ENCODE data around the gene FAM47E. TPM values are rescaled to one million over a fixed set of nuclear protein-coding genes. Genes with fewer than 3 reads are reported as not detected.

Gene FAM47E
- total and polyA plus RNA-seq, 2 donors (not counting 3 experiments of a cell fraction or from before 2014, with no cell fraction given): 0.11 TPM; not detected in 1

GRCh38 chr4:76296286-76296820 is 44.8 kb downstream of the FAM47E start:
- no peaks in the 10 kb centered on the region for H3K4me1 ChIP-seq (ENCODE audit: control insufficient read depth, extremely low read depth, insufficient read depth, low read length)
- dilution Hi-C loops (cut with MboI; ENCODE audit: extremely low pct_ligation_motif_present, low sequenced_read_pairs): no loop called here
- CTCF ChIA-PET: interaction anchor here (1.2 kb wide), 1 partner anchor 9 kb away, joined by 4 read pairs; no protein-coding TSS in a partner anchor
- H3K4me2 ChIP-seq (ENCODE audit: insufficient read depth, low read length): no peak overlapping the region
- H3K79me2 ChIP-seq (ENCODE audit: control insufficient read depth, insufficient read depth, low read length): no peaks in the 10 kb centered on the region
- POLR2A ChIA-PET: no interaction called here
- TF ChIP-seq MAX (IDR thresholded peaks at IDR 0.05; ENCODE audit: insufficient read depth, insufficient read length): no peak
- TF ChIP-seq POLR2A (IDR thresholded peaks at IDR 0.05; ENCODE audit: low read depth, low read length): no peak
- TF ChIP-seq JUN (IDR thresholded peaks at IDR 0.05; ENCODE audit: borderline replicate concordance, insufficient read depth, insufficient read length, low read depth): no peak
- no peak for TF ChIP-seq FOS (IDR thresholded peaks at IDR 0.05; ENCODE audit: borderline replicate concordance, insufficient read depth, low read length)
- TF ChIP-seq POLR2AphosphoS5 (IDR thresholded peaks at IDR 0.05; ENCODE audit: insufficient read depth, low read depth, low read length): no peak
- TF ChIP-seq EZH2 (IDR thresholded peaks at IDR 0.05; ENCODE audit: borderline replicate concordance, low read depth, low read length, severe bottlenecking): no peak
- TF ChIP-seq GATA2 (IDR thresholded peaks at IDR 0.05; ENCODE audit: insufficient read depth, insufficient read length, low read depth, low read length): no peak
- TF ChIP-seq MYC (IDR thresholded peaks at IDR 0.05; ENCODE audit: low read depth, low read length): no peak
- TF ChIP-seq CTCF (IDR thresholded peaks at IDR 0.05; ENCODE audit: extremely low read depth in 1 of 2, insufficient read depth in 1 of 2, low read depth in 1 of 2, low read length in 2 of 2): no peak
- FAIRE-seq (no peak), DNase-seq (ENCODE audit: low read depth, low spot score) (no peak)
- intact Hi-C loops (cut with micrococcal nuclease): no loop called here
- H3K4me3 ChIP-seq (replicated peaks in 1 of 3; ENCODE audit: insufficient read depth in 1 of 3, low read depth in 1 of 3, low read length in 3 of 3): no peak overlapping the region
- no peaks in the 10 kb centered on the region for H3K9me3 ChIP-seq (replicated peaks; ENCODE audit: control insufficient read depth, insufficient read depth, low read length)
- H3K27me3 ChIP-seq (ENCODE audit: control insufficient read depth in 2 of 2, insufficient read depth in 2 of 2, low read length in 2 of 2): peaks cover 6 to 11% of the 10 kb centered on the region in 2 experiments
- H3K36me3 ChIP-seq (ENCODE audit: control insufficient read depth in 2 of 2, extremely low read depth in 1 of 2, insufficient read depth in 2 of 2, low read length in 2 of 2): no peaks in the 10 kb centered on the region
- H2AFZ ChIP-seq (ENCODE audit: low read depth, low read length): no peak overlapping the region
- no peaks in the 10 kb centered on the region for H3K9me1 ChIP-seq (replicated peaks; ENCODE audit: control insufficient read depth, extremely low read depth, insufficient read depth, low read length)
- BruUV-seq (replicated peaks): no TSS peak
- no peaks in the 10 kb centered on the region for H4K20me1 ChIP-seq (replicated peaks; ENCODE audit: control insufficient read depth, extremely low read depth, insufficient read depth, low read length)
- H3K27ac ChIP-seq (ENCODE audit: insufficient read depth, low read depth, low read length): no peak overlapping the region
- no peak overlapping the region for H3K9ac ChIP-seq (replicated peaks; ENCODE audit: extremely low read depth, insufficient read depth, low read length)

All from endothelial cell of umbilical vein (primary cell).